SK-N-SH treated with all-trans-retinoic acid at 6 μM for 48 hours (cell line): ENCODE results near the gene P2RX2.

Experiments used
- ATAC-seq: fragments of 200-7000 bp; cut with Tn5 transposase; 3 replicates; pipeline ENCODE4 v1.9.1; 2020; ENCODE audit warnings: mild to moderate bottlenecking, moderate library complexity
- ARNTL ChIP-seq: fragments of 450-650 bp; formaldehyde crosslinking; IDR thresholded peaks from 2 replicates; pipeline ENCODE4 v1.5.0; 2020; ENCODE audit warnings: low read depth, mild to moderate bottlenecking, moderate library complexity, borderline replicate concordance
- BACH2 ChIP-seq: fragments of 250-450 bp; sonication (Bioruptor Pico); IDR thresholded peaks from 2 replicates; pipeline ENCODE4 v1.9.0; 2021; ENCODE audit warnings: mild to moderate bottlenecking, borderline replicate concordance
- CREB5 ChIP-seq: fragments of 250-450 bp; sonication (Bioruptor Pico); IDR thresholded peaks from 2 replicates; pipeline ENCODE4 v1.5.1; 2020; ENCODE audit warnings: low read depth, mild to moderate bottlenecking, moderate library complexity
- CSDC2 ChIP-seq: fragments of 250-450 bp; sonication (Bioruptor Pico); IDR thresholded peaks from 2 replicates; pipeline ENCODE4 v1.5.0; 2020; ENCODE audit warnings: mild to moderate bottlenecking, moderate library complexity
- CSRNP3 ChIP-seq: fragments of 250-450 bp; sonication (Bioruptor Pico); IDR thresholded peaks from 2 replicates; pipeline ENCODE4 v1.5.1; 2021; ENCODE audit warnings: mild to moderate bottlenecking, moderate library complexity
- ESRRG ChIP-seq: fragments of 250-450 bp; sonication (Bioruptor Pico); IDR thresholded peaks from 2 replicates; pipeline ENCODE4 v1.6.1; 2021; ENCODE audit warnings: mild to moderate bottlenecking
- GLIS3 ChIP-seq: fragments of 250-450 bp; sonication (Bioruptor Pico); IDR thresholded peaks from 2 replicates; pipeline ENCODE4 v1.5.0; 2020; ENCODE audit warnings: mild to moderate bottlenecking, moderate library complexity
- ISL1 ChIP-seq: fragments of 250-450 bp; sonication (Bioruptor Pico); IDR thresholded peaks from 2 replicates; pipeline ENCODE4 v2.1.2; 2022; ENCODE audit warnings: mild to moderate bottlenecking, moderate library complexity
- OSR1 ChIP-seq: fragments of 250-450 bp; sonication (Bioruptor Pico); IDR thresholded peaks from 2 replicates; pipeline ENCODE4 v1.8.0; 2022; ENCODE audit warnings: moderate library complexity, mild to moderate bottlenecking, inconsistent platforms
- POU6F1 ChIP-seq: fragments of 250-450 bp; sonication (Bioruptor Pico); IDR thresholded peaks from 2 replicates; pipeline ENCODE4 v1.8.0; 2021; ENCODE audit warnings: low read depth, mild to moderate bottlenecking, moderate library complexity, borderline replicate concordance
- PPARA ChIP-seq: fragments of 250-450 bp; sonication (Bioruptor Pico); IDR thresholded peaks from 2 replicates; pipeline ENCODE4 v1.5.0; 2020; ENCODE audit warnings: mild to moderate bottlenecking, borderline replicate concordance
- RARB ChIP-seq: fragments of 250-450 bp; sonication (Bioruptor Pico); IDR thresholded peaks from 2 replicates; pipeline ENCODE4 v1.8.0; 2021; ENCODE audit warnings: mild to moderate bottlenecking, moderate library complexity
- SNAI2 ChIP-seq: fragments of 250-450 bp; sonication (Bioruptor Pico); IDR thresholded peaks from 2 replicates; pipeline ENCODE4 v1.5.0; 2020; ENCODE audit warnings: mild to moderate bottlenecking, moderate library complexity
- TCF4 ChIP-seq: fragments of 250-450 bp; sonication (Bioruptor Pico); IDR thresholded peaks from 2 replicates; pipeline ENCODE4 v1.8.0; 2021; ENCODE audit warnings: mild to moderate bottlenecking, moderate library complexity, borderline replicate concordance
- TOX ChIP-seq: fragments of 250-450 bp; sonication (Bioruptor Pico); IDR thresholded peaks from 2 replicates; pipeline ENCODE4 v1.8.0; 2021; ENCODE audit warnings: mild to moderate bottlenecking, moderate library complexity, borderline replicate concordance
- TSHZ2 ChIP-seq: fragments of 250-450 bp; sonication (Bioruptor Pico); IDR thresholded peaks from 2 replicates; pipeline ENCODE4 v1.5.0; 2020; ENCODE audit warnings: mild to moderate bottlenecking, moderate library complexity
- ZC3H10 ChIP-seq: fragments of 250-450 bp; sonication (Bioruptor Pico); IDR thresholded peaks from 2 replicates; pipeline ENCODE4 v1.5.1; 2021; ENCODE audit warnings: mild to moderate bottlenecking, moderate library complexity
- ZFP30 ChIP-seq: fragments of 450-650 bp; formaldehyde crosslinking; IDR thresholded peaks from 2 replicates; pipeline ENCODE4 v1.5.0; 2022; ENCODE audit warnings: mild to moderate bottlenecking, moderate library complexity
- ZNF565 ChIP-seq: fragments of 450-650 bp; formaldehyde crosslinking; conservative IDR thresholded peaks from 2 replicates; pipeline ENCODE4 v1.5.0; 2020; ENCODE audit warnings: low read depth, mild to moderate bottlenecking, moderate library complexity
- ZNF70 ChIP-seq: fragments of 450-650 bp; formaldehyde crosslinking; IDR thresholded peaks from 2 replicates; pipeline ENCODE4 v1.5.0; 2020; ENCODE audit warnings: mild to moderate bottlenecking, moderate library complexity
- ZNF8 ChIP-seq: fragments of 450-650 bp; formaldehyde crosslinking; IDR thresholded peaks from 2 replicates; pipeline ENCODE4 v1.5.0; 2020; ENCODE audit warnings: mild to moderate bottlenecking, moderate library complexity

P2RX2 gene

GRCh38 chr12:132665794-132666193, 47.2 kb downstream of the P2RX2 start:
- ATAC-seq, result no peak
- TF ChIP-seq ZNF70 (CRISPR knock-in tag) (no peak), ZNF8 (CRISPR knock-in tag) (no peak), ESRRG (CRISPR knock-in tag) (no peak), SNAI2 (no peak), CSRNP3 (CRISPR knock-in tag) (no peak), ZC3H10 (no peak), ARNTL (no peak), ZFP30 (CRISPR knock-in tag) (no peak), TOX (CRISPR knock-in tag) (no peak), TCF4 (CRISPR knock-in tag) (no peak), POU6F1 (no peak), CSDC2 (CRISPR knock-in tag) (no peak), ISL1 (no peak), OSR1 (CRISPR knock-in tag) (no peak), PPARA (no peak)

- TF ChIP-seq TCF4 (CRISPR knock-in tag), result no peak
- no peak for TF ChIP-seq ZNF70 (CRISPR knock-in tag)
- TF ChIP-seq ARNTL, result no peak
- no peak for TF ChIP-seq RARB (CRISPR knock-in tag)
- TF ChIP-seq CREB5 (CRISPR knock-in tag), result no peak
- no peak for TF ChIP-seq TOX (CRISPR knock-in tag)
- TF ChIP-seq BACH2 (CRISPR knock-in tag), result no peak
- no peak for ATAC-seq
Measured at GRCh38 chr12:132668191-132669088, 49.9 kb downstream of the P2RX2 start.

GRCh38 chr12:132669166-132669879, 50.7 kb downstream of the P2RX2 start:
- TF ChIP-seq CSDC2 (CRISPR knock-in tag) (no peak), ZFP30 (CRISPR knock-in tag) (no peak), ZNF565 (CRISPR knock-in tag) (no peak), GLIS3 (CRISPR knock-in tag) (no peak), TSHZ2 (CRISPR knock-in tag) (no peak), PPARA (no peak), ARNTL (no peak), RARB (CRISPR knock-in tag) (no peak), CREB5 (CRISPR knock-in tag) (no peak)
- no peak for ATAC-seq
